ENCODE measurements around the gene CNTNAP1.
"Not testable (repeated sequence)": the region's sequence is repeated elsewhere in the genome, so short reads cannot be mapped to it uniquely, and the experiment has no call there.

Gene CNTNAP1

GRCh38 chr17:42660692-42661345 is 21.5 kb upstream of the CNTNAP1 start:
- H3K4me3 ChIP-seq (replicated peaks; ENCODE audit: low read depth, low read length): peak overlapping the region; percentile 6
- no peak for DNase-seq (ENCODE audit: extremely low read depth, low read depth)
- no peak for TF ChIP-seq CTCF (IDR thresholded peaks at IDR 0.05; ENCODE audit: low read depth, low read length, missing control alignments)

- DNase-seq (ENCODE audit: extremely low read depth, low read depth): no peak
- no peak for TF ChIP-seq CTCF (IDR thresholded peaks at IDR 0.05; ENCODE audit: low read depth, low read length, missing control alignments)
Measured at GRCh38 chr17:42665581-42666001, 16.7 kb upstream of the CNTNAP1 start.

GRCh38 chr17:42666126-42666525 is 16.2 kb upstream of the CNTNAP1 start:
- H3K4me3 ChIP-seq (replicated peaks; ENCODE audit: low read depth, low read length); DNase-seq (ENCODE audit: extremely low read depth, low read depth): not testable (repeated sequence)

More at GRCh38 chr17:42665581-42666001, 16.7 kb upstream of the CNTNAP1 start:
- no peak overlapping the region for H3K4me3 ChIP-seq (replicated peaks; ENCODE audit: low read depth, low read length)

- H3K4me3 ChIP-seq (replicated peaks; ENCODE audit: low read depth, low read length): no peak overlapping the region
- no peak for TF ChIP-seq CTCF (IDR thresholded peaks at IDR 0.05; ENCODE audit: low read depth, low read length, missing control alignments)
- DNase-seq (ENCODE audit: extremely low read depth, low read depth): no peak
Measured at GRCh38 chr17:42667088-42667951, 15.0 kb upstream of the CNTNAP1 start.

GRCh38 chr17:42669705-42669976 is 12.7 kb upstream of the CNTNAP1 start:
- no peak for DNase-seq (ENCODE audit: extremely low read depth, low read depth)
- TF ChIP-seq CTCF (IDR thresholded peaks at IDR 0.05; ENCODE audit: low read depth, low read length, missing control alignments): no peak
- H3K4me3 ChIP-seq (replicated peaks; ENCODE audit: low read depth, low read length): no peak overlapping the region

GRCh38 chr17:42669977-42670788 is 12.1 kb upstream of the CNTNAP1 start:
- no peak for DNase-seq (ENCODE audit: extremely low read depth, low read depth)
- H3K4me3 ChIP-seq (replicated peaks; ENCODE audit: low read depth, low read length): no peak overlapping the region

More at GRCh38 chr17:42669977-42670788, 12.1 kb upstream of the CNTNAP1 start:
- no peak for TF ChIP-seq CTCF (IDR thresholded peaks at IDR 0.05; ENCODE audit: low read depth, low read length, missing control alignments)
